GM21717 (cell line): ENCODE measurements around the gene BLCAP.
"Not testable (repeated sequence)": the region's sequence is repeated elsewhere in the genome, so short reads cannot be mapped to it uniquely, and the experiment has no call there.

Experiments used
- ATAC-seq: cut with Tn5 transposase; IDR thresholded peaks from one replicate; pipeline ENCODE4 v1.9.1; 2021; ENCODE audit warnings: mild to moderate bottlenecking, moderate library complexity; ENCODE audit not compliant: unreplicated experiment

BLCAP gene

GRCh38 chr20:37490663-37491350 lies 36.9 kb downstream of the BLCAP start:
- no peak for ATAC-seq

- not testable (repeated sequence) for ATAC-seq
Measured at GRCh38 chr20:37486209-37486608, 41.5 kb downstream of the BLCAP start.

GRCh38 chr20:37484331-37484730 lies 43.3 kb downstream of the BLCAP start:
- ATAC-seq, result no peak

- ATAC-seq, result no peak
Measured at GRCh38 chr20:37481610-37482009, 46.1 kb downstream of the BLCAP start.

GRCh38 chr20:37480919-37481318 lies 46.8 kb downstream of the BLCAP start:
- ATAC-seq, result no peak

- ATAC-seq, result no peak
Measured at GRCh38 chr20:37479925-37480691, 47.6 kb downstream of the BLCAP start.

GRCh38 chr20:37479266-37479665 lies 48.4 kb downstream of the BLCAP start:
- ATAC-seq, result no peak

- ATAC-seq, result no peak
Measured at GRCh38 chr20:37477041-37477440, 50.6 kb downstream of the BLCAP start.

- no peak for ATAC-seq
Measured at GRCh38 chr20:37475252-37475651, 52.4 kb downstream of the BLCAP start.

- ATAC-seq, result no peak
Measured at GRCh38 chr20:37474386-37474785, 53.3 kb downstream of the BLCAP start.

GRCh38 chr20:37473249-37474000 lies 54.3 kb downstream of the BLCAP start:
- no peak for ATAC-seq

GRCh38 chr20:37472435-37472834 lies 55.2 kb downstream of the BLCAP start:
- ATAC-seq, result not testable (repeated sequence)

GRCh38 chr20:37471741-37472235 lies 55.9 kb downstream of the BLCAP start:
- no peak for ATAC-seq

- ATAC-seq, result not testable (repeated sequence)
Measured at GRCh38 chr20:37470190-37470589, 57.5 kb downstream of the BLCAP start.

- ATAC-seq, result no peak
Measured at GRCh38 chr20:37469531-37469930, 58.1 kb downstream of the BLCAP start.

GRCh38 chr20:37468886-37469285 lies 58.8 kb downstream of the BLCAP start:
- no peak for ATAC-seq
